A673 (cell line): ENCODE data around the gene ZNF565.

Experiments used
- CTCF ChIP-seq: fragments of 300-800, 200-600 bp; sonication (generic); conservative IDR thresholded peaks from 2 replicates; pipeline ENCODE4 v1.5.1; 2017; ENCODE audit warnings: low read depth, mild to moderate bottlenecking, antibody characterized with exemption, low read length, moderate library complexity, mixed read lengths
- EZH2 ChIP-seq: fragments of 200-600 bp; sonication (generic); IDR thresholded peaks from 2 replicates; pipeline ENCODE4 v1.6.1; 2017; ENCODE audit warnings: borderline replicate concordance, low read depth, mild to moderate bottlenecking, mixed read lengths, antibody characterized with exemption, low read length; ENCODE audit not compliant: poor library complexity, severe bottlenecking

- no peak for TF ChIP-seq CTCF
- no peak for TF ChIP-seq EZH2
These were observed 18.2 kb downstream of the ZNF565 start for GRCh38 chr19:36196249-36196648.
